HEK293 (cell line): Measurements from ENCODE around the gene HOXA3.

ENCODE experiments used
- GLI4 ChIP-seq: fragments of 450-650 bp; formaldehyde crosslinking; IDR thresholded peaks from 2 replicates; pipeline ENCODE4 v1.5.1; 2016; ENCODE audit warnings: missing biosample characterization, missing genetic modification characterization
- SETDB1 ChIP-seq: IDR thresholded peaks from one replicate; pipeline ENCODE4 v1.6.1; 2017; ENCODE audit warnings: mild to moderate bottlenecking, low read length, moderate library complexity, mixed read lengths; ENCODE audit not compliant: insufficient read length
- SP7 ChIP-seq: fragments of 450-650 bp; formaldehyde crosslinking; IDR thresholded peaks from 2 replicates; pipeline ENCODE4 v1.5.1; 2016; ENCODE audit warnings: missing biosample characterization, missing genetic modification characterization
- ZBTB11 ChIP-seq: fragments of 450-650 bp; formaldehyde crosslinking; conservative IDR thresholded peaks from 2 replicates; pipeline ENCODE4 v1.5.1; 2016; ENCODE audit warnings: low read depth, missing biosample characterization, missing genetic modification characterization
- ZBTB20 ChIP-seq: fragments of 450-650 bp; formaldehyde crosslinking; IDR thresholded peaks from 2 replicates; pipeline ENCODE4 v1.5.1; 2016; ENCODE audit warnings: missing biosample characterization, missing genetic modification characterization
- ZFP37 ChIP-seq: fragments of 450-650 bp; formaldehyde crosslinking; IDR thresholded peaks from 2 replicates; pipeline ENCODE4 v1.5.1; 2016; ENCODE audit warnings: missing biosample characterization, missing genetic modification characterization
- ZFP69B ChIP-seq: fragments of 450-650 bp; formaldehyde crosslinking; IDR thresholded peaks from 2 replicates; pipeline ENCODE4 v1.5.1; 2016; ENCODE audit warnings: missing biosample characterization, missing genetic modification characterization
- ZNF155 ChIP-seq: fragments of 450-650 bp; formaldehyde crosslinking; IDR thresholded peaks from 2 replicates; pipeline ENCODE4 v1.5.1; 2016; ENCODE audit warnings: missing biosample characterization, missing genetic modification characterization
- ZNF23 ChIP-seq: fragments of 450-650 bp; formaldehyde crosslinking; IDR thresholded peaks from 2 replicates; pipeline ENCODE4 v1.5.1; 2016; ENCODE audit warnings: missing biosample characterization, missing genetic modification characterization, borderline replicate concordance
- ZNF239 ChIP-seq: fragments of 450-650 bp; formaldehyde crosslinking; IDR thresholded peaks from 2 replicates; pipeline ENCODE4 v1.5.1; 2016; ENCODE audit warnings: missing biosample characterization, missing genetic modification characterization
- ZNF266 ChIP-seq: fragments of 450-650 bp; formaldehyde crosslinking; IDR thresholded peaks from 2 replicates; pipeline ENCODE4 v1.5.1; 2016; ENCODE audit warnings: missing biosample characterization, missing genetic modification characterization, low read depth
- ZNF354C ChIP-seq: fragments of 450-650 bp; formaldehyde crosslinking; IDR thresholded peaks from 2 replicates; pipeline ENCODE4 v1.5.1; 2016; ENCODE audit warnings: missing biosample characterization, missing genetic modification characterization, low read depth, borderline replicate concordance
- ZNF37A ChIP-seq: fragments of 450-650 bp; IDR thresholded peaks from 2 replicates; pipeline ENCODE4 v1.5.1; 2018; ENCODE audit warnings: missing biosample characterization, missing genetic modification characterization
- ZNF449 ChIP-seq: fragments of 450-650 bp; formaldehyde crosslinking; IDR thresholded peaks from 2 replicates; pipeline ENCODE4 v1.5.1; 2017; ENCODE audit warnings: missing biosample characterization, mild to moderate bottlenecking, missing genetic modification characterization, moderate library complexity
- ZNF518A ChIP-seq: fragments of 450-650 bp; formaldehyde crosslinking; conservative IDR thresholded peaks from 2 replicates; pipeline ENCODE4 v1.5.1; 2016; ENCODE audit warnings: low read depth, missing biosample characterization, missing genetic modification characterization
- ZNF521 ChIP-seq: fragments of 450-650 bp; formaldehyde crosslinking; IDR thresholded peaks from 2 replicates; pipeline ENCODE4 v1.5.1; 2017; ENCODE audit warnings: missing biosample characterization, mild to moderate bottlenecking, missing genetic modification characterization
- ZNF549 ChIP-seq: fragments of 450-650 bp; IDR thresholded peaks from 2 replicates; pipeline ENCODE4 v1.5.1; 2018; ENCODE audit warnings: missing biosample characterization, missing genetic modification characterization, mild to moderate bottlenecking, inconsistent platforms, moderate library complexity
- ZNF558 ChIP-seq: fragments of 450-650 bp; formaldehyde crosslinking; IDR thresholded peaks from 2 replicates; pipeline ENCODE4 v1.5.1; 2016; ENCODE audit warnings: missing biosample characterization, missing genetic modification characterization
- ZNF670 ChIP-seq: fragments of 450-650 bp; formaldehyde crosslinking; IDR thresholded peaks from 2 replicates; pipeline ENCODE4 v1.5.1; 2016; ENCODE audit warnings: missing biosample characterization, missing genetic modification characterization, low read depth
- ZNF701 ChIP-seq: fragments of 450-650 bp; formaldehyde crosslinking; IDR thresholded peaks from 2 replicates; pipeline ENCODE4 v1.5.1; 2016; ENCODE audit warnings: missing biosample characterization, missing genetic modification characterization
- ZNF776 ChIP-seq: fragments of 450-650 bp; formaldehyde crosslinking; IDR thresholded peaks from 2 replicates; pipeline ENCODE4 v1.5.0; 2017; ENCODE audit warnings: missing biosample characterization, missing genetic modification characterization, borderline replicate concordance
- ZNF830 ChIP-seq: fragments of 450-650 bp; IDR thresholded peaks from 2 replicates; pipeline ENCODE4 v1.5.0; 2018; ENCODE audit warnings: missing biosample characterization, missing genetic modification characterization, low read depth, mild to moderate bottlenecking, moderate library complexity
- ZSCAN16 ChIP-seq: fragments of 450-650 bp; formaldehyde crosslinking; IDR thresholded peaks from 2 replicates; pipeline ENCODE4 v1.5.1; 2016; ENCODE audit warnings: missing biosample characterization, missing genetic modification characterization
- ZSCAN23 ChIP-seq: fragments of 450-650 bp; formaldehyde crosslinking; IDR thresholded peaks from 2 replicates; pipeline ENCODE4 v1.5.1; 2016; ENCODE audit warnings: missing biosample characterization, missing genetic modification characterization
- TF ChIP-seq, protein P1 (sequence below): fragments of 450-650 bp; formaldehyde crosslinking; IDR thresholded peaks from 2 replicates; pipeline ENCODE4 v1.5.1; 2017; ENCODE audit warnings: missing biosample characterization, missing genetic modification characterization
- TF ChIP-seq, protein P2 (sequence below): sonication (generic); formaldehyde crosslinking; IDR thresholded peaks from 2 replicates; pipeline ENCODE4 v1.8.1; 2022; ENCODE audit warnings: mild to moderate bottlenecking, moderate library complexity, missing genetic modification reagents

The HOXA3 gene

DNA sequence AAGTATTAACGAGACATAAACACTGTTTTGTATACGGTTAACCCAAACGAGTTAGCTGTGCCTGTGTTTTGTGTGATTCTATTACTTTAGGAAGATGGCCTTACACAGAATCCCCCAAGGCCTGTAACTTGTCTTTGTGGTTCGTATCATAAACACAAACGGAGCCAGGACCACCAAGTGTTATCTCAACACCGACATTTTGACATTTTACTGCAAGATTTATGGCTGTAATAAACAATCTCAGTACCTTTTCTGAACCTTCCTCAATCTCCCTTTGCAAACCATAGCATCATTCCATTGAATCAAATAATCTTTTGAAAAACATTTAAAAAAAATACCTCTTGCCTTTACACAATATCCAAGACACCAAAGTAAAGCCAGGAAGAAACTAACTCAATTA, 19.4 kb downstream of the HOXA3 start (continued):
- no peak for TF ChIP-seq ZBTB11
- no peak for TF ChIP-seq ZFP37 (tag by site-specific recombination)
- no peak for TF ChIP-seq ZNF549 (tag by site-specific recombination)
- TF ChIP-seq ZSCAN16 (tag by site-specific recombination): no peak
- TF ChIP-seq ZNF354C (tag by site-specific recombination): no peak
- no peak for TF ChIP-seq ZSCAN23
- no peak for TF ChIP-seq ZNF266 (tag by site-specific recombination)
- no peak for TF ChIP-seq ZNF155 (tag by site-specific recombination)
- no peak for TF ChIP-seq ZNF776 (tag by site-specific recombination)
- TF ChIP-seq, protein P1, sequence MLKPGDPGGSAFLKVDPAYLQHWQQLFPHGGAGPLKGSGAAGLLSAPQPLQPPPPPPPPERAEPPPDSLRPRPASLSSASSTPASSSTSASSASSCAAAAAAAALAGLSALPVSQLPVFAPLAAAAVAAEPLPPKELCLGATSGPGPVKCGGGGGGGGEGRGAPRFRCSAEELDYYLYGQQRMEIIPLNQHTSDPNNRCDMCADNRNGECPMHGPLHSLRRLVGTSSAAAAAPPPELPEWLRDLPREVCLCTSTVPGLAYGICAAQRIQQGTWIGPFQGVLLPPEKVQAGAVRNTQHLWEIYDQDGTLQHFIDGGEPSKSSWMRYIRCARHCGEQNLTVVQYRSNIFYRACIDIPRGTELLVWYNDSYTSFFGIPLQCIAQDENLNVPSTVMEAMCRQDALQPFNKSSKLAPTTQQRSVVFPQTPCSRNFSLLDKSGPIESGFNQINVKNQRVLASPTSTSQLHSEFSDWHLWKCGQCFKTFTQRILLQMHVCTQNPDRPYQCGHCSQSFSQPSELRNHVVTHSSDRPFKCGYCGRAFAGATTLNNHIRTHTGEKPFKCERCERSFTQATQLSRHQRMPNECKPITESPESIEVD (tag by site-specific recombination): peak; percentile 90
- TF ChIP-seq SETDB1: no peak
- TF ChIP-seq ZNF518A (tag by site-specific recombination): no peak
- TF ChIP-seq ZNF449 (tag by site-specific recombination): no peak
- TF ChIP-seq ZNF701: no peak
- TF ChIP-seq ZNF670 (tag by site-specific recombination): no peak
- TF ChIP-seq ZNF558 (tag by site-specific recombination): no peak
- no peak for TF ChIP-seq ZBTB20 (tag by site-specific recombination)
- TF ChIP-seq ZNF830 (tag by site-specific recombination): no peak
- no peak for TF ChIP-seq ZNF37A (tag by site-specific recombination)
- TF ChIP-seq, protein P2, sequence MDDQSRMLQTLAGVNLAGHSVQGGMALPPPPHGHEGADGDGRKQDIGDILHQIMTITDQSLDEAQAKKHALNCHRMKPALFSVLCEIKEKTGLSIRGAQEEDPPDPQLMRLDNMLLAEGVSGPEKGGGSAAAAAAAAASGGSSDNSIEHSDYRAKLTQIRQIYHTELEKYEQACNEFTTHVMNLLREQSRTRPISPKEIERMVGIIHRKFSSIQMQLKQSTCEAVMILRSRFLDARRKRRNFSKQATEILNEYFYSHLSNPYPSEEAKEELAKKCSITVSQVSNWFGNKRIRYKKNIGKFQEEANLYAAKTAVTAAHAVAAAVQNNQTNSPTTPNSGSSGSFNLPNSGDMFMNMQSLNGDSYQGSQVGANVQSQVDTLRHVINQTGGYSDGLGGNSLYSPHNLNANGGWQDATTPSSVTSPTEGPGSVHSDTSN (CRISPR knock-in tag): no peak
- no peak for TF ChIP-seq ZNF521 (tag by site-specific recombination)
- no peak for TF ChIP-seq SP7 (tag by site-specific recombination)
- no peak for TF ChIP-seq ZFP69B
- TF ChIP-seq ZNF239: no peak
- no peak for TF ChIP-seq GLI4
- TF ChIP-seq ZNF23 (tag by site-specific recombination): no peak
